Progenitor cell of endocrine pancreas (in vitro differentiated cells): ENCODE measurements around the gene PARD3. TPM values are rescaled to one million over a fixed set of nuclear protein-coding genes. Genes with fewer than 3 reads are reported as not detected.

Source experiments
- DNase-seq: peaks from one replicate; pipeline ENCODE4 v3.0.0; 2021; ENCODE audit warnings: low spot score; ENCODE audit not compliant: unreplicated experiment
- H3K27ac Mint-ChIP-seq: 2 replicates; pipeline ENCODE4 v1.8.0; 2021; ENCODE audit warnings: mild to moderate bottlenecking, moderate library complexity, mixed read lengths
- H3K27me3 Mint-ChIP-seq: 2 replicates; pipeline ENCODE4 v1.8.0; 2021; ENCODE audit warnings: mixed read lengths
- H3K36me3 Mint-ChIP-seq: 2 replicates; pipeline ENCODE4 v1.8.0; 2022; ENCODE audit warnings: mixed read lengths; ENCODE audit not compliant: insufficient read depth
- H3K4me1 Mint-ChIP-seq: 2 replicates; pipeline ENCODE4 v1.8.0; 2021; ENCODE audit warnings: low read depth, mixed read lengths
- H3K4me3 Mint-ChIP-seq: 2 replicates; pipeline ENCODE4 v1.8.0; 2021; ENCODE audit warnings: low read depth, mild to moderate bottlenecking, moderate library complexity, mixed read lengths
- H3K9me3 Mint-ChIP-seq: 2 replicates; pipeline ENCODE4 v1.8.0; 2021; ENCODE audit warnings: low read depth, mixed read lengths
- CTCF ChIP-seq: fragments of 200-600 bp; sonication (generic); IDR thresholded peaks from one replicate; pipeline ENCODE4 v1.5.0; 2021; ENCODE audit warnings: antibody characterized with exemption, mild to moderate bottlenecking; ENCODE audit not compliant: unreplicated experiment
- total RNA-seq: library from RNA; stranded (reverse); gene quantifications from 2 replicates; pipeline ENCODE4 v1.2.1, GENCODE V29; 2021

Gene PARD3
- total RNA-seq, 1 donor from 2014 or later = 85.3 TPM

GRCh38 chr10:34575882-34576281, 239.2 kb downstream of the PARD3 start:
- H3K36me3 Mint-ChIP-seq = no peaks in the 10 kb centered on the region
- H3K27me3 Mint-ChIP-seq = no peaks in the 10 kb centered on the region
- peaks cover 8% of the 10 kb centered on the region for H3K4me1 Mint-ChIP-seq
- no peak for DNase-seq
- H3K9me3 Mint-ChIP-seq = no peaks in the 10 kb centered on the region
- no peak for TF ChIP-seq CTCF
- H3K4me3 Mint-ChIP-seq = no peak overlapping the region
- no peak overlapping the region for H3K27ac Mint-ChIP-seq

GRCh38 chr10:34574353-34574934, 240.7 kb downstream of the PARD3 start:
- H3K9me3 Mint-ChIP-seq = no peaks in the 10 kb centered on the region
- TF ChIP-seq CTCF = no peak
- no peaks in the 10 kb centered on the region for H3K36me3 Mint-ChIP-seq
- peaks cover 5% of the 10 kb centered on the region for H3K4me1 Mint-ChIP-seq
- no peak for DNase-seq
- H3K27me3 Mint-ChIP-seq = no peaks in the 10 kb centered on the region
- no peak overlapping the region for H3K4me3 Mint-ChIP-seq
- H3K27ac Mint-ChIP-seq = no peak overlapping the region

- H3K27me3 Mint-ChIP-seq = no peaks in the 10 kb centered on the region
- H3K4me3 Mint-ChIP-seq = no peak overlapping the region
- no peak overlapping the region for H3K27ac Mint-ChIP-seq
- no peaks in the 10 kb centered on the region for H3K36me3 Mint-ChIP-seq
- no peak for DNase-seq
- no peaks in the 10 kb centered on the region for H3K9me3 Mint-ChIP-seq
- no peak for TF ChIP-seq CTCF
- H3K4me1 Mint-ChIP-seq = peaks cover 8% of the 10 kb centered on the region
Observed at GRCh38 chr10:34570887-34571286, 244.2 kb downstream of the PARD3 start.

- Mint-ChIP-seq H3K4me3 (no peak overlapping the region), H3K36me3 (no peaks in the 10 kb centered on the region), H3K27ac (no peak overlapping the region), H3K27me3 (no peaks in the 10 kb centered on the region), H3K4me1 (peaks cover 13% of the 10 kb centered on the region), H3K9me3 (no peaks in the 10 kb centered on the region)
- no peak for TF ChIP-seq CTCF
- DNase-seq = no peak
Observed at GRCh38 chr10:34567659-34568253, 247.3 kb downstream of the PARD3 start.

GRCh38 chr10:34565934-34566333, 249.2 kb downstream of the PARD3 start:
- H3K36me3 Mint-ChIP-seq = no peaks in the 10 kb centered on the region
- peak overlapping the region; percentile 8 for H3K27ac Mint-ChIP-seq
- H3K27me3 Mint-ChIP-seq = no peaks in the 10 kb centered on the region
- H3K9me3 Mint-ChIP-seq = no peaks in the 10 kb centered on the region
- H3K4me1 Mint-ChIP-seq = peaks cover 14% of the 10 kb centered on the region
- no peak overlapping the region for H3K4me3 Mint-ChIP-seq
- TF ChIP-seq CTCF = no peak
- no peak for DNase-seq
